ENCODE measurements around the gene PRF1. TPM values are rescaled to one million over a fixed set of nuclear protein-coding genes. Genes with fewer than 3 reads are reported as not detected.

PRF1 gene
- total and polyA plus RNA-seq, 4 donors, result 2.5 to 3.1 (median 2.8) TPM

GRCh38 chr10:70595566-70596016, 7.0 kb downstream of the PRF1 start:
- DNase-seq (ENCODE audit: low spot score), result no peak
- H3K9me3 ChIP-seq (ENCODE audit: control insufficient read depth in 4 of 4, low read length in 3 of 4), result no peaks in the 10 kb centered on the region
- no peaks in the 10 kb centered on the region for H3K27me3 ChIP-seq (ENCODE audit: control insufficient read depth in 4 of 4, insufficient read depth in 4 of 4, low read length in 3 of 4)
- H3K36me3 ChIP-seq (ENCODE audit: control insufficient read depth in 4 of 4, insufficient read depth in 3 of 4, low read depth in 1 of 4, low read length in 3 of 4), result no peaks in the 10 kb centered on the region
- H3K4me1 ChIP-seq (ENCODE audit: control insufficient read depth in 4 of 4, insufficient read depth in 4 of 4, low read length in 3 of 4), result no peaks in the 10 kb centered on the region
- WGBS, result 74% methylated on average over 5 of the region's 5 CpGs
- H3K27ac ChIP-seq (ENCODE audit: low read depth in 1 of 2, low read length in 2 of 2), result no peak overlapping the region
- no peak for TF ChIP-seq NR2F2 (IDR thresholded peaks at IDR 0.05)
- no peak for TF ChIP-seq FOXA1 (IDR thresholded peaks at IDR 0.05)
- TF ChIP-seq HNF4G (IDR thresholded peaks at IDR 0.05), result no peak
- TF ChIP-seq JUND (IDR thresholded peaks at IDR 0.05), result no peak
- TF ChIP-seq YY1 (IDR thresholded peaks at IDR 0.05), result no peak
- TF ChIP-seq, protein P1, sequence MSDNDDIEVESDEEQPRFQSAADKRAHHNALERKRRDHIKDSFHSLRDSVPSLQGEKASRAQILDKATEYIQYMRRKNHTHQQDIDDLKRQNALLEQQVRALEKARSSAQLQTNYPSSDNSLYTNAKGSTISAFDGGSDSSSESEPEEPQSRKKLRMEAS (IDR thresholded peaks at IDR 0.05), result no peak
- TF ChIP-seq RXRA (IDR thresholded peaks at IDR 0.05), result no peak
- TF ChIP-seq REST (IDR thresholded peaks at IDR 0.05), result no peak
- TF ChIP-seq SP1 (IDR thresholded peaks at IDR 0.05), result no peak
- no peak for TF ChIP-seq GABPA (IDR thresholded peaks at IDR 0.05 in 1 of 2, conservative IDR thresholded peaks at IDR 0.05 in 1 of 2)
- no peak for TF ChIP-seq EGR1 (IDR thresholded peaks at IDR 0.05; ENCODE audit: low read depth in 2 of 2)
- no peak for TF ChIP-seq TAF1 (conservative IDR thresholded peaks at IDR 0.05)
- TF ChIP-seq HNF4A (conservative IDR thresholded peaks at IDR 0.05), result no peak
- TF ChIP-seq RAD21 (IDR thresholded peaks at IDR 0.05), result no peak
- TF ChIP-seq, protein P2, sequence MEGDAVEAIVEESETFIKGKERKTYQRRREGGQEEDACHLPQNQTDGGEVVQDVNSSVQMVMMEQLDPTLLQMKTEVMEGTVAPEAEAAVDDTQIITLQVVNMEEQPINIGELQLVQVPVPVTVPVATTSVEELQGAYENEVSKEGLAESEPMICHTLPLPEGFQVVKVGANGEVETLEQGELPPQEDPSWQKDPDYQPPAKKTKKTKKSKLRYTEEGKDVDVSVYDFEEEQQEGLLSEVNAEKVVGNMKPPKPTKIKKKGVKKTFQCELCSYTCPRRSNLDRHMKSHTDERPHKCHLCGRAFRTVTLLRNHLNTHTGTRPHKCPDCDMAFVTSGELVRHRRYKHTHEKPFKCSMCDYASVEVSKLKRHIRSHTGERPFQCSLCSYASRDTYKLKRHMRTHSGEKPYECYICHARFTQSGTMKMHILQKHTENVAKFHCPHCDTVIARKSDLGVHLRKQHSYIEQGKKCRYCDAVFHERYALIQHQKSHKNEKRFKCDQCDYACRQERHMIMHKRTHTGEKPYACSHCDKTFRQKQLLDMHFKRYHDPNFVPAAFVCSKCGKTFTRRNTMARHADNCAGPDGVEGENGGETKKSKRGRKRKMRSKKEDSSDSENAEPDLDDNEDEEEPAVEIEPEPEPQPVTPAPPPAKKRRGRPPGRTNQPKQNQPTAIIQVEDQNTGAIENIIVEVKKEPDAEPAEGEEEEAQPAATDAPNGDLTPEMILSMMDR (IDR thresholded peaks at IDR 0.05; ENCODE audit: low read depth, low read length, missing input control), result no peak
- TF ChIP-seq ATF3 (IDR thresholded peaks at IDR 0.05), result no peak
- TF ChIP-seq, protein P3, sequence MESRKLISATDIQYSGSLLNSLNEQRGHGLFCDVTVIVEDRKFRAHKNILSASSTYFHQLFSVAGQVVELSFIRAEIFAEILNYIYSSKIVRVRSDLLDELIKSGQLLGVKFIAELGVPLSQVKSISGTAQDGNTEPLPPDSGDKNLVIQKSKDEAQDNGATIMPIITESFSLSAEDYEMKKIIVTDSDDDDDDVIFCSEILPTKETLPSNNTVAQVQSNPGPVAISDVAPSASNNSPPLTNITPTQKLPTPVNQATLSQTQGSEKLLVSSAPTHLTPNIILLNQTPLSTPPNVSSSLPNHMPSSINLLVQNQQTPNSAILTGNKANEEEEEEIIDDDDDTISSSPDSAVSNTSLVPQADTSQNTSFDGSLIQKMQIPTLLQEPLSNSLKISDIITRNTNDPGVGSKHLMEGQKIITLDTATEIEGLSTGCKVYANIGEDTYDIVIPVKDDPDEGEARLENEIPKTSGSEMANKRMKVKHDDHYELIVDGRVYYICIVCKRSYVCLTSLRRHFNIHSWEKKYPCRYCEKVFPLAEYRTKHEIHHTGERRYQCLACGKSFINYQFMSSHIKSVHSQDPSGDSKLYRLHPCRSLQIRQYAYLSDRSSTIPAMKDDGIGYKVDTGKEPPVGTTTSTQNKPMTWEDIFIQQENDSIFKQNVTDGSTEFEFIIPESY (IDR thresholded peaks at IDR 0.05), result no peak
- no peak for TF ChIP-seq FOXA2 (IDR thresholded peaks at IDR 0.05)
- H3K9ac ChIP-seq (ENCODE audit: low read depth in 1 of 2, low read length in 2 of 2), result no peak overlapping the region
- no peak overlapping the region for H3K4me3 ChIP-seq (ENCODE audit: low read depth in 1 of 3, low read length in 3 of 3)
